HG03045 (cell line): ENCODE results near the gene SYT15B.
"Not testable (repeated sequence)": the region's sequence is repeated elsewhere in the genome, so short reads cannot be mapped to it uniquely, and the experiment has no call there.

Source experiments
- ATAC-seq: cut with Tn5 transposase; IDR thresholded peaks from one replicate; pipeline ENCODE4 v1.9.1; 2021; ENCODE audit warnings: mild to moderate bottlenecking, moderate library complexity; ENCODE audit not compliant: unreplicated experiment

SYT15B gene

GRCh38 chr10:47763554-47764175, at the start of gene SYT15B:
TSS of gene SYT15B (minus strand) at chr10:47763592. CDS start at chr10:47762640, 952 bp downstream.
- ATAC-seq: not testable (repeated sequence)

GRCh38 chr10:47779590-47779989, 16.2 kb upstream of the SYT15B start:
- ATAC-seq: not testable (repeated sequence)

- not testable (repeated sequence) for ATAC-seq
Measured at GRCh38 chr10:47775361-47776231, 12.2 kb upstream of the SYT15B start.

- not testable (repeated sequence) for ATAC-seq
Measured at GRCh38 chr10:47770745-47771144, 7.4 kb upstream of the SYT15B start.

- not testable (repeated sequence) for ATAC-seq
Measured at GRCh38 chr10:47768578-47769115, 5.3 kb upstream of the SYT15B start.

DNA sequence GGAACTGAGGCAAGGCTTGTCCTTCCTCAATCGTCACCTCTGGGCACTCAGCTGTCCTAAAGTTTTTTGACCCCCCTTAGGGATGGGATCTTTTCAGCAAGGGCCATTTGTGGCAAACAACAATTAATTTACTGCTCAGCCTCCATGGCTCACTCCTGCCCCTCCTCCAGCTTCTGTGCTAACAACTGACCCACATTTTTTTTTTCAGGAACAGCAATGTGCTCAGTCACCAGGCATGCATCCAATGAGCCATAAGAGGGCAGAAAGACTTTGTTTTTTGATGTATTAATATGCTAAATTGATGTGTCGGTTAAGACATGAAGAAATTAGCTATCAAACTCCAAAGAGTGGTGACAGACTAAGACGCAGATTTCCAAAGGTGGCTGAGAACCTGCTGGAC, 4.7 kb upstream of the SYT15B start:
- not testable (repeated sequence) for ATAC-seq

GRCh38 chr10:47767236-47767635, 3.8 kb upstream of the SYT15B start:
- not testable (repeated sequence) for ATAC-seq

GRCh38 chr10:47765232-47765631, 1.8 kb upstream of the SYT15B start:
- ATAC-seq: not testable (repeated sequence)

DNA sequence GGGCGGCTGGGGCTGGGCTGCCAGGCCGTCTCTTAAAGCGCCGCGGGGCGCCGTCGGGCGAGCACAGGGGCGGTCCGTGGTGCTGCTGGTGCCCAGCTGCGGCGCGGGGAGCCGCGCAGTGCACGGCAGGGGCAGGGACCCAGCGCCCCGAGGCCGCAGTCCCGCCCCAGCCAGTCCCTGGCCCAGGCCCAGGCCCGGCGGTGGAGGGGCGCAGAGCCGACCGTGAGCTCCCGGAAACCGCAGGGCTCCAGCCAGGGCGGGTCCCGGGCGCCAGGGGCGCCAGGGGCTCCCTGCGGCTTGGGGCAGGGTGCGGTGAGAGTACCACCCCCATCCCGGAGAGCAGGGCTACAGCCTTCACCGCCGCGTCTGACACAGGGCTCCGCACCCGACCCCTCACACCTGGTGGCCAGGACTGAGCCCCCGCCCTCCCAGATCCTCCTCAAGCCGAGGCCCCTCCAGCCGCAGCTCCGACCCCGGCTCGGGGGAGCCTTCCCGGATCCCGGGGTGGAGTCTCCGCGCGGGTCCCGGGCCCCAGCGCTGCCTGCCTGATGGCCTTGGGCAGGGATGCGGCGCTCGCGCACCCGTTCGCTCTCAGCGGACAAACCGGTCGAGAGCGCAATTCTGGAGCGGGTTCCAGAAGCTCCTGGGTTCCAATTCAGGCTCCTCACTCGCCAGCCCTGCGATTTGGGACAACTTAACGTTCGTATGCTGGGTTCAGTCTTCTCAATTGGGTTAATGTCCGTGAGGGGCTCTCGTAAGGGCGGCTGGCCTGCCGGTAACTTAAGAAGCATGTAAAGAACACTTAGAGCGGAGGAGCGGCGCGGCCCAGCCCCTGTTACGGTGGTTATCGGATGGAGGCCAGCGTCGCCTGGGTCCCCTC, 478 bp downstream of the SYT15B start:
- ATAC-seq: not testable (repeated sequence)

GRCh38 chr10:47758855-47759254, 4.5 kb downstream of the SYT15B start:
- ATAC-seq: not testable (repeated sequence)

DNA sequence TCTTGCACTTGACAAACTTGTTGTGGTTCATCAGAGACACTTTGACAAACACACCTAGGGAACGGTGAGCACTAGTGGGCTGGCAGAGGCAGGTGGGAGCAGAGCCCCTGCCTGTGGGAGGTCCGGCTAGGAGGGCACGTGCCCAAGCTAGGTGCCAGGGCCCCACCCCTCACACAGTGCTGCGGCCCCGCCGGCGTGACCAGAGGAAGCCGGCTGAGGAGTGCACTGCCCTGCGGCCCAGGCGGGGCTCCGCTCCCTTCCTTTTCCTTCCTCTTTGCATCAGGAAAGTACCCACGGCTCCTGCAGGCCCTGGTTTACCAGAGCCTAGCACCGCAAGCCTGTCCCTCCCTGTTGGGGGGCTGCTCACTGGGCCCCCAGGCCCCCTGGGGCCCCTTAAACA, 7.2 kb downstream of the SYT15B start:
- ATAC-seq: not testable (repeated sequence)

DNA sequence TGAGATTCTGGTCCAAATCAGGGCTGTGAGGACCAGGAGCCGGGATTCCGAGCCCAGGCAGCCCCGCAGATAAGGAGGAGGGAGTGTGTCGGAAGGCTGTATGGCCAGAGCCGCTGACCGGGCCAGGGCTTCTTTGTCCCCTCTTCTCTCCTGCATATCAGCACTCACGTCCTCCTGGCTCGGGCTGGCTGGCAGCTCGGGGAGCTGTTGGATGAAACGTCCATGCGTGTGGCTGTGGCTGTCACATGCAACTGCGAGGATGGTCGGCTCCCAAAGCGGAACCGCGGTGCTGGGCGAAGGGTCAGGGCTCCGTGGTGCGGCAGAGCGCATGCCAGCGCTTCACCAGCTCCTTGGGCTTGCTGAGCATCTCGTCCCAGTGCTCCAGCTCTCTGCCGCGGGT, 9.5 kb downstream of the SYT15B start:
- not testable (repeated sequence) for ATAC-seq

- ATAC-seq: not testable (repeated sequence)
Measured at GRCh38 chr10:47753176-47753575, 10.2 kb downstream of the SYT15B start.

- ATAC-seq: not testable (repeated sequence)
Measured at GRCh38 chr10:47751821-47752220, 11.6 kb downstream of the SYT15B start.

GRCh38 chr10:47750360-47750759, 13.0 kb downstream of the SYT15B start:
- not testable (repeated sequence) for ATAC-seq

GRCh38 chr10:47746780-47747376, 16.5 kb downstream of the SYT15B start:
- ATAC-seq: not testable (repeated sequence)

- ATAC-seq: not testable (repeated sequence)
Measured at GRCh38 chr10:47744881-47745280, 18.5 kb downstream of the SYT15B start.

- peak; percentile 83 for ATAC-seq
Measured at GRCh38 chr10:47743611-47744550, 19.5 kb downstream of the SYT15B start.

GRCh38 chr10:47740868-47741267, 22.5 kb downstream of the SYT15B start:
- ATAC-seq: not testable (repeated sequence)
